GM23338 (cell line): ENCODE data around the gene TP53BP2. TPM values are rescaled to one million over a fixed set of nuclear protein-coding genes. Genes with fewer than 3 reads are reported as not detected.

ENCODE experiments used
- ATAC-seq: fragments of 200-7000 bp; cut with Tn5 transposase; 3 replicates; pipeline ENCODE4 v1.9.1; 2020
- DNase-seq: peaks from one replicate; pipeline ENCODE4 v3.0.0-alpha.2; 2015; ENCODE audit warnings: low spot score
- H2AFZ ChIP-seq: fragments of 200-600 bp; sonication (generic); 2 replicates; pipeline ENCODE4 v1.8.0; 2016; ENCODE audit warnings: antibody characterized with exemption, mild to moderate bottlenecking, moderate library complexity
- H3F3A ChIP-seq: fragments of 200-600 bp; sonication (generic); replicated peaks from 2 replicates; pipeline ENCODE4 v1.8.0; 2017; ENCODE audit warnings: antibody characterized with exemption, mixed run types, low read depth
- H3K27ac ChIP-seq: fragments of 200-600 bp; sonication (generic); 2 replicates; pipeline ENCODE4 v1.6.1; 2016; ENCODE audit warnings: low read depth
- H3K27me3 ChIP-seq: fragments of 200-600 bp; sonication (generic); 2 replicates; pipeline ENCODE4 v1.8.0; 2016; ENCODE audit warnings: mild to moderate bottlenecking, mixed run types, moderate library complexity; ENCODE audit not compliant: insufficient read depth
- H3K36me3 ChIP-seq: fragments of 200-600 bp; sonication (generic); 2 replicates; pipeline ENCODE4 v1.8.0; 2016; ENCODE audit warnings: mild to moderate bottlenecking; ENCODE audit not compliant: insufficient read depth
- H3K4me1 ChIP-seq: fragments of 200-600 bp; sonication (generic); 2 replicates; pipeline ENCODE4 v1.8.0; 2016; ENCODE audit warnings: mild to moderate bottlenecking, moderate library complexity; ENCODE audit not compliant: insufficient read depth
- H3K4me2 ChIP-seq: fragments of 200-600 bp; sonication (generic); 2 replicates; pipeline ENCODE4 v1.7.1; 2017; ENCODE audit warnings: mixed run types
- H3K4me3 ChIP-seq: fragments of 200-600 bp; sonication (generic); 2 replicates; pipeline ENCODE4 v1.6.1; 2016; ENCODE audit warnings: mixed run types
- H3K79me2 ChIP-seq: fragments of 200-600 bp; sonication (generic); replicated peaks from 2 replicates; pipeline ENCODE4 v1.8.0; 2017; ENCODE audit warnings: mild to moderate bottlenecking; ENCODE audit not compliant: insufficient read depth
- H3K9me2 ChIP-seq: fragments of 200-600 bp; sonication (generic); 2 replicates; pipeline ENCODE4 v1.8.0; 2017; ENCODE audit not compliant: insufficient read depth
- H4K20me1 ChIP-seq: fragments of 200-600 bp; sonication (generic); replicated peaks from 2 replicates; pipeline ENCODE4 v1.8.0; 2017; ENCODE audit warnings: mild to moderate bottlenecking; ENCODE audit not compliant: insufficient read depth
- H3K27ac Mint-ChIP-seq: 2 replicates; pipeline ENCODE4 v1.8.0; 2020; ENCODE audit warnings: inconsistent platforms, mild to moderate bottlenecking, moderate library complexity, mixed read lengths
- H3K27me3 Mint-ChIP-seq: 3 replicates; pipeline ENCODE4 v1.8.0; 2022; ENCODE audit warnings: low read depth, mild to moderate bottlenecking, moderate library complexity, mixed read lengths, inconsistent platforms; ENCODE audit not compliant: insufficient read depth, poor library complexity
- H3K36me3 Mint-ChIP-seq: 3 replicates; pipeline ENCODE4 v1.8.0; 2021; ENCODE audit warnings: low read depth, mild to moderate bottlenecking, inconsistent platforms, moderate library complexity, mixed read lengths
- H3K4me1 Mint-ChIP-seq: 3 replicates; pipeline ENCODE4 v1.8.0; 2020; ENCODE audit warnings: mild to moderate bottlenecking, inconsistent platforms, mixed read lengths
- H3K4me3 Mint-ChIP-seq: 3 replicates; pipeline ENCODE4 v1.8.0; 2021; ENCODE audit warnings: moderate library complexity, mild to moderate bottlenecking, inconsistent platforms, mixed read lengths
- H3K9me3 Mint-ChIP-seq: 3 replicates; pipeline ENCODE4 v1.8.0; 2020; ENCODE audit warnings: moderate library complexity, mild to moderate bottlenecking, inconsistent platforms, mixed read lengths
- CREB1 ChIP-seq: fragments of 250-450 bp; sonication (Bioruptor Pico); IDR thresholded peaks from 2 replicates; pipeline ENCODE4 v1.5.0; 2020; ENCODE audit warnings: low read depth, mild to moderate bottlenecking, moderate library complexity
- CTCF ChIP-seq, 2 experiments: fragments of 200-600 bp in 1 of 2; sonication (generic) in 1 of 2; conservative IDR thresholded peaks; 2 replicates each; pipeline versions ENCODE4 v1.5.1 to v1.6.1; 2016 to 2017; ENCODE audit warnings: antibody characterized with exemption in 2 of 2, low read depth in 2 of 2, mild to moderate bottlenecking in 2 of 2, moderate library complexity in 1 of 2
- EZH2 ChIP-seq: fragments of 200-600 bp; sonication (generic); IDR thresholded peaks from one replicate; pipeline ENCODE4 v1.8.0; 2017; ENCODE audit warnings: antibody characterized with exemption, mild to moderate bottlenecking, low read depth; ENCODE audit not compliant: unreplicated experiment
- EZH2phosphoT487 ChIP-seq: fragments of 200-600 bp; sonication (generic); IDR thresholded peaks from one replicate; pipeline ENCODE4 v1.8.1; 2018; ENCODE audit warnings: antibody characterized with exemption; ENCODE audit not compliant: unreplicated experiment
- JUNB ChIP-seq: IDR thresholded peaks from one replicate; pipeline ENCODE4 v1.6.1; 2016; ENCODE audit warnings: antibody characterized with exemption; ENCODE audit not compliant: unreplicated experiment
- NANOG ChIP-seq: IDR thresholded peaks from 2 replicates; pipeline ENCODE4 v1.6.1; 2016; ENCODE audit warnings: antibody characterized with exemption, borderline replicate concordance
- POLR2AphosphoS5 ChIP-seq: IDR thresholded peaks from 2 replicates; pipeline ENCODE4 v1.6.1; 2016; ENCODE audit warnings: antibody characterized with exemption, low read depth
- REST ChIP-seq: IDR thresholded peaks from one replicate; pipeline ENCODE4 v1.6.1; 2018; ENCODE audit warnings: antibody characterized with exemption; ENCODE audit not compliant: unreplicated experiment
- STAT1 ChIP-seq: IDR thresholded peaks from one replicate; pipeline ENCODE4 v1.6.1; 2016; ENCODE audit warnings: antibody characterized with exemption; ENCODE audit not compliant: unreplicated experiment
- ZNF114 ChIP-seq: fragments of 250-450 bp; sonication (Bioruptor Pico); IDR thresholded peaks from 2 replicates; pipeline ENCODE4 v1.5.0; 2020; ENCODE audit warnings: mild to moderate bottlenecking, moderate library complexity
- polyA plus RNA-seq: library from polyadenylated mRNA; unstranded; fragments of >200 nt; fragmentation: Nextera tagmentation; extraction: Ambion mirVana; gene quantifications from 2 replicates; pipeline ENCODE4 v1.2.1, GENCODE V29; 2016
- total RNA-seq: library from RNA; depleted of rRNA; stranded (reverse); fragments of >200 nt; shearing (Covaris generic); gene quantifications from 2 replicates; pipeline ENCODE4 v1.2.3, GENCODE V29; 2014
- TF ChIP-seq, protein P1 (sequence below): IDR thresholded peaks from 2 replicates; pipeline ENCODE4 v1.6.1; 2016; ENCODE audit warnings: antibody characterized with exemption

Gene TP53BP2
- total and polyA plus RNA-seq, 2 experiments from 2014 or later = 10.1 to 32.9 TPM

DNA sequence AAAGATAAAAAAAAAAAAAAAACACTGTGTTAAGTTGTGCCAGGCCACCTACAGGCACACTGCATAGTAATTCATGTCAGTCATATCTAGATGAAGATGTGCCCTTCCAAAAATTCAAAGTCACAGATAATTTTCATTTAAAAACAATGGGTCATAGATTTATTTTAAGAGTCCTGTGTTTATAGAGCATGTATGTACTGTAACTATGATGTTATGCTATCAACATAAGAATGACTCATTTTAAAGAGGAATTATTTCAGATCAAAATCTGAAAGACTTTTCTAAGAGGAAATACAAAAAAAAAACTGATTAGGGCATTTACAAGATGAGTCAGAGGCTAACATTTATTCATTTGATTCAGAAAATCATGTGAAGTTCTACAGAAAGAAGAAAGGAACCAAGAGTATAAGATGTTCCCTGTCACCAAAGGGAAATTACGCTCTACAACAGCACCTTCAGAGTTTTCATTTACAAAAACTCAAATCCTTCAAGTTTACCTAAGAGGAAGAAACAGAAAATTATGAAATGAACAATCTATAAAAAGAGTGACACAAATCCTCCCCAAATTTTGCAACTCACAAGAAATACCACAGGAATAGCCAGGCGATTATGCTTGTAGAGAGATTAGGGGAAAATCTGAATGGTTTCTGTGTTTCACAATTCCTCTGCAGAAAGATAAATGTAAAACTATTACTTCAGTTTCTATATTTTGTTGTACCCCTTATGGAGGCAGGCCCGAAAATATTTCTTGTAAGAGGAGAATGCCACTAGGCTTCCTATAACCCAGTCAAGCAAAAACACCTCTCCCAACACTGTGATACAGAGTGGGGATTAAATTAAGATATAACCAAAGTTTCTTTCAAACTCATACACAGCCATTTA is 13.8 kb downstream of the TP53BP2 start (continued):
- TF ChIP-seq REST = no peak
- no peak for TF ChIP-seq CTCF (conservative IDR thresholded peaks at IDR 0.05; ENCODE audit: low read depth in 2 of 2)
- no peak for TF ChIP-seq NANOG
- TF ChIP-seq ZNF114 (CRISPR knock-in tag) = no peak
- TF ChIP-seq POLR2AphosphoS5 = no peak
- no peak for TF ChIP-seq CREB1 (CRISPR knock-in tag)
- no peak for TF ChIP-seq EZH2phosphoT487
- TF ChIP-seq STAT1 = no peak

- H4K20me1 ChIP-seq = peaks cover 52% of the 10 kb centered on the region
- H3K9me3 Mint-ChIP-seq = no peaks in the 10 kb centered on the region
- no peaks in the 10 kb centered on the region for H3K9me2 ChIP-seq
- H3K36me3 Mint-ChIP-seq = peaks cover 5% of the 10 kb centered on the region; the same call in 2 of the 3 replicates
- no peaks in the 10 kb centered on the region for H3K27me3 ChIP-seq
- no peak overlapping the region for H3K27ac ChIP-seq
- H3K4me2 ChIP-seq = no peak overlapping the region
- peaks cover 40% of the 10 kb centered on the region for H3K4me1 Mint-ChIP-seq
- H3K4me1 ChIP-seq = peaks cover 27% of the 10 kb centered on the region
- DNase-seq (no peak), ATAC-seq (no peak)
- H3F3A ChIP-seq = no peaks in the 10 kb centered on the region
- no peak overlapping the region for H3K4me3 Mint-ChIP-seq
- no peak overlapping the region for H3K27ac Mint-ChIP-seq
- H3K27me3 Mint-ChIP-seq = no peaks in the 10 kb centered on the region
- H2AFZ ChIP-seq = no peak overlapping the region
- peaks cover 99% of the 10 kb centered on the region for H3K79me2 ChIP-seq
- H3K4me3 ChIP-seq = no peak overlapping the region
- H3K36me3 ChIP-seq = no peaks in the 10 kb centered on the region
- TF ChIP-seq NANOG (no peak), EZH2phosphoT487 (no peak), REST (no peak), STAT1 (no peak), EZH2 (no peak), CREB1 (CRISPR knock-in tag) (no peak), CTCF (conservative IDR thresholded peaks at IDR 0.05; ENCODE audit: low read depth in 2 of 2) (no peak), JUNB (no peak)
- TF ChIP-seq, protein P1, sequence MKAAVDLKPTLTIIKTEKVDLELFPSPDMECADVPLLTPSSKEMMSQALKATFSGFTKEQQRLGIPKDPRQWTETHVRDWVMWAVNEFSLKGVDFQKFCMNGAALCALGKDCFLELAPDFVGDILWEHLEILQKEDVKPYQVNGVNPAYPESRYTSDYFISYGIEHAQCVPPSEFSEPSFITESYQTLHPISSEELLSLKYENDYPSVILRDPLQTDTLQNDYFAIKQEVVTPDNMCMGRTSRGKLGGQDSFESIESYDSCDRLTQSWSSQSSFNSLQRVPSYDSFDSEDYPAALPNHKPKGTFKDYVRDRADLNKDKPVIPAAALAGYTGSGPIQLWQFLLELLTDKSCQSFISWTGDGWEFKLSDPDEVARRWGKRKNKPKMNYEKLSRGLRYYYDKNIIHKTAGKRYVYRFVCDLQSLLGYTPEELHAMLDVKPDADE = no peak
Observed at GRCh38 chr1:223829678-223830077, 16.1 kb downstream of the TP53BP2 start.
